ENCODE measurements around the gene PAGE5.

PAGE5 gene

GRCh38 chrX:55213381-55213780 is 6.8 kb upstream of the PAGE5 start:
- H3K4me3 ChIP-seq (replicated peaks; ENCODE audit: low read depth, low read length): no peak overlapping the region
- DNase-seq (ENCODE audit: extremely low read depth, low read depth): no peak
- no peak for TF ChIP-seq CTCF (IDR thresholded peaks at IDR 0.05; ENCODE audit: low read depth, low read length, missing control alignments)

- DNase-seq (ENCODE audit: extremely low read depth, low read depth): no peak
- TF ChIP-seq CTCF (IDR thresholded peaks at IDR 0.05; ENCODE audit: low read depth, low read length, missing control alignments): no peak
- H3K4me3 ChIP-seq (replicated peaks; ENCODE audit: low read depth, low read length): no peak overlapping the region
Measured at GRCh38 chrX:55240788-55241340, 20.7 kb downstream of the PAGE5 start.

GRCh38 chrX:55253528-55253927 is 33.4 kb downstream of the PAGE5 start:
- TF ChIP-seq CTCF (IDR thresholded peaks at IDR 0.05; ENCODE audit: low read depth, low read length, missing control alignments): no peak
- no peak overlapping the region for H3K4me3 ChIP-seq (replicated peaks; ENCODE audit: low read depth, low read length)
- DNase-seq (ENCODE audit: extremely low read depth, low read depth): no peak

GRCh38 chrX:55260806-55261205 is 40.7 kb downstream of the PAGE5 start:
- no peak for DNase-seq (ENCODE audit: extremely low read depth, low read depth)
- H3K4me3 ChIP-seq (replicated peaks; ENCODE audit: low read depth, low read length): no peak overlapping the region
- no peak for TF ChIP-seq CTCF (IDR thresholded peaks at IDR 0.05; ENCODE audit: low read depth, low read length, missing control alignments)

- H3K4me3 ChIP-seq (replicated peaks; ENCODE audit: low read depth, low read length): no peak within 1 kb of the TSS
- DNase-seq (ENCODE audit: extremely low read depth, low read depth): no peak
- no peak for TF ChIP-seq CTCF (IDR thresholded peaks at IDR 0.05; ENCODE audit: low read depth, low read length, missing control alignments)
Measured at GRCh38 chrX:55264816-55265215, 44.7 kb downstream of the PAGE5 start, which contains the start of gene PAGE3. TSS of gene PAGE3 (minus strand) at chrX:55264916. CDS start at chrX:55263903, 1,013 bp downstream.

Data from HFF-Myc (cell line).